SK-N-SH treated with all-trans-retinoic acid at 6 μM for 48 hours (cell line): ENCODE results near the gene UBE2U.

ENCODE experiments used
- ATAC-seq: fragments of 200-7000 bp; cut with Tn5 transposase; 3 replicates; pipeline ENCODE4 v1.9.1; 2020; ENCODE audit warnings: mild to moderate bottlenecking, moderate library complexity
- ARNTL ChIP-seq: fragments of 450-650 bp; formaldehyde crosslinking; IDR thresholded peaks from 2 replicates; pipeline ENCODE4 v1.5.0; 2020; ENCODE audit warnings: low read depth, mild to moderate bottlenecking, moderate library complexity, borderline replicate concordance
- BACH2 ChIP-seq: fragments of 250-450 bp; sonication (Bioruptor Pico); IDR thresholded peaks from 2 replicates; pipeline ENCODE4 v1.9.0; 2021; ENCODE audit warnings: mild to moderate bottlenecking, borderline replicate concordance
- CSDC2 ChIP-seq: fragments of 250-450 bp; sonication (Bioruptor Pico); IDR thresholded peaks from 2 replicates; pipeline ENCODE4 v1.5.0; 2020; ENCODE audit warnings: mild to moderate bottlenecking, moderate library complexity
- ESRRG ChIP-seq: fragments of 250-450 bp; sonication (Bioruptor Pico); IDR thresholded peaks from 2 replicates; pipeline ENCODE4 v1.6.1; 2021; ENCODE audit warnings: mild to moderate bottlenecking
- GLIS3 ChIP-seq: fragments of 250-450 bp; sonication (Bioruptor Pico); IDR thresholded peaks from 2 replicates; pipeline ENCODE4 v1.5.0; 2020; ENCODE audit warnings: mild to moderate bottlenecking, moderate library complexity
- ISL1 ChIP-seq: fragments of 250-450 bp; sonication (Bioruptor Pico); IDR thresholded peaks from 2 replicates; pipeline ENCODE4 v2.1.2; 2022; ENCODE audit warnings: mild to moderate bottlenecking, moderate library complexity
- RARB ChIP-seq: fragments of 250-450 bp; sonication (Bioruptor Pico); IDR thresholded peaks from 2 replicates; pipeline ENCODE4 v1.8.0; 2021; ENCODE audit warnings: mild to moderate bottlenecking, moderate library complexity
- SNAI2 ChIP-seq: fragments of 250-450 bp; sonication (Bioruptor Pico); IDR thresholded peaks from 2 replicates; pipeline ENCODE4 v1.5.0; 2020; ENCODE audit warnings: mild to moderate bottlenecking, moderate library complexity
- TCF4 ChIP-seq: fragments of 250-450 bp; sonication (Bioruptor Pico); IDR thresholded peaks from 2 replicates; pipeline ENCODE4 v1.8.0; 2021; ENCODE audit warnings: mild to moderate bottlenecking, moderate library complexity, borderline replicate concordance
- ZC3H10 ChIP-seq: fragments of 250-450 bp; sonication (Bioruptor Pico); IDR thresholded peaks from 2 replicates; pipeline ENCODE4 v1.5.1; 2021; ENCODE audit warnings: mild to moderate bottlenecking, moderate library complexity
- ZFP3 ChIP-seq: fragments of 250-450 bp; sonication (Bioruptor Pico); IDR thresholded peaks from 2 replicates; pipeline ENCODE4 v1.5.0; 2020; ENCODE audit warnings: mild to moderate bottlenecking, moderate library complexity
- ZFP30 ChIP-seq: fragments of 450-650 bp; formaldehyde crosslinking; IDR thresholded peaks from 2 replicates; pipeline ENCODE4 v1.5.0; 2022; ENCODE audit warnings: mild to moderate bottlenecking, moderate library complexity
- ZNF565 ChIP-seq: fragments of 450-650 bp; formaldehyde crosslinking; conservative IDR thresholded peaks from 2 replicates; pipeline ENCODE4 v1.5.0; 2020; ENCODE audit warnings: low read depth, mild to moderate bottlenecking, moderate library complexity
- ZNF70 ChIP-seq: fragments of 450-650 bp; formaldehyde crosslinking; IDR thresholded peaks from 2 replicates; pipeline ENCODE4 v1.5.0; 2020; ENCODE audit warnings: mild to moderate bottlenecking, moderate library complexity
- ZNF8 ChIP-seq: fragments of 450-650 bp; formaldehyde crosslinking; IDR thresholded peaks from 2 replicates; pipeline ENCODE4 v1.5.0; 2020; ENCODE audit warnings: mild to moderate bottlenecking, moderate library complexity
- TF ChIP-seq, protein P1 (sequence below): fragments of 250-450 bp; sonication (Bioruptor Pico); IDR thresholded peaks from 2 replicates; pipeline ENCODE4 v1.8.0; 2021; ENCODE audit warnings: low read depth, mild to moderate bottlenecking, moderate library complexity, borderline replicate concordance
- TF ChIP-seq, protein P2 (sequence below): fragments of 250-450 bp; sonication (Bioruptor Pico); IDR thresholded peaks from 2 replicates; pipeline ENCODE4 v1.5.1; 2021; ENCODE audit warnings: mild to moderate bottlenecking, moderate library complexity
- TF ChIP-seq, protein P3 (sequence below): fragments of 250-450 bp; sonication (Bioruptor Pico); IDR thresholded peaks from 2 replicates; pipeline ENCODE4 v1.5.1; 2020; ENCODE audit warnings: low read depth, mild to moderate bottlenecking, moderate library complexity
- TF ChIP-seq, protein P4 (sequence below): fragments of 250-450 bp; sonication (Bioruptor Pico); IDR thresholded peaks from 2 replicates; pipeline ENCODE4 v1.5.0; 2020; ENCODE audit warnings: mild to moderate bottlenecking, moderate library complexity

Gene UBE2U

DNA sequence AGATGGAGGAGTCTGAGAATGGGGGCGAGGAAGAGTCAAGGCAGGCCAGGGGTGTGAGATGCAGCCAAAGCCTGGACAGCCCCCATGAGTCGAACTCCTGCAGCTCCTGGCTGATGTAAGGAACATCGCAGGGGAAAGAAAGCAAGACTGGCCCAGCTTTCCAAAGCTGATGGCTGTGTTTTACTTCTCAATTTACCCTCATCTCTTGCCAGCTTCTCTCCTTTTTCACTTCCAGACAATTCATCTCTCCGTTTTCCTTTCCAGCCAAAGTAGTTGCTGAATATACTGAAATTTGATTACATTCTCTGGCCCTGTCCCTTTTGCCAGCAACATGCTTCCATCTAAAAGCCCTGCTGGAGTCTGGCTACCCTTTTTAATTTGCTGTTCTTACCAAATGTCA, 40.0 kb upstream of the UBE2U start:
- TF ChIP-seq ZFP3 (CRISPR knock-in tag), result no peak
- TF ChIP-seq, protein P1, sequence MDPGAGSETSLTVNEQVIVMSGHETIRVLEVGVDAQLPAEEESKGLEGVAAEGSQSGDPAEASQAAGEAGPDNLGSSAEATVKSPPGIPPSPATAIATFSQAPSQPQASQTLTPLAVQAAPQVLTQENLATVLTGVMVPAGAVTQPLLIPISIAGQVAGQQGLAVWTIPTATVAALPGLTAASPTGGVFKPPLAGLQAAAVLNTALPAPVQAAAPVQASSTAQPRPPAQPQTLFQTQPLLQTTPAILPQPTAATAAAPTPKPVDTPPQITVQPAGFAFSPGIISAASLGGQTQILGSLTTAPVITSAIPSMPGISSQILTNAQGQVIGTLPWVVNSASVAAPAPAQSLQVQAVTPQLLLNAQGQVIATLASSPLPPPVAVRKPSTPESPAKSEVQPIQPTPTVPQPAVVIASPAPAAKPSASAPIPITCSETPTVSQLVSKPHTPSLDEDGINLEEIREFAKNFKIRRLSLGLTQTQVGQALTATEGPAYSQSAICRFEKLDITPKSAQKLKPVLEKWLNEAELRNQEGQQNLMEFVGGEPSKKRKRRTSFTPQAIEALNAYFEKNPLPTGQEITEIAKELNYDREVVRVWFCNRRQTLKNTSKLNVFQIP (CRISPR knock-in tag), result no peak
- TF ChIP-seq, protein P2, sequence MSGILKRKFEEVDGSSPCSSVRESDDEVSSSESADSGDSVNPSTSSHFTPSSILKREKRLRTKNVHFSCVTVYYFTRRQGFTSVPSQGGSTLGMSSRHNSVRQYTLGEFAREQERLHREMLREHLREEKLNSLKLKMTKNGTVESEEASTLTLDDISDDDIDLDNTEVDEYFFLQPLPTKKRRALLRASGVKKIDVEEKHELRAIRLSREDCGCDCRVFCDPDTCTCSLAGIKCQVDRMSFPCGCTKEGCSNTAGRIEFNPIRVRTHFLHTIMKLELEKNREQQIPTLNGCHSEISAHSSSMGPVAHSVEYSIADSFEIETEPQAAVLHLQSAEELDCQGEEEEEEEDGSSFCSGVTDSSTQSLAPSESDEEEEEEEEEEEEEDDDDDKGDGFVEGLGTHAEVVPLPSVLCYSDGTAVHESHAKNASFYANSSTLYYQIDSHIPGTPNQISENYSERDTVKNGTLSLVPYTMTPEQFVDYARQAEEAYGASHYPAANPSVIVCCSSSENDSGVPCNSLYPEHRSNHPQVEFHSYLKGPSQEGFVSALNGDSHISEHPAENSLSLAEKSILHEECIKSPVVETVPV (CRISPR knock-in tag), result no peak
- TF ChIP-seq BACH2 (CRISPR knock-in tag), result no peak
- no peak for TF ChIP-seq RARB (CRISPR knock-in tag)
- no peak for TF ChIP-seq ZNF565
- no peak for TF ChIP-seq ESRRG (CRISPR knock-in tag)
- no peak for TF ChIP-seq ZFP30
- TF ChIP-seq SNAI2 (CRISPR knock-in tag), result no peak
- TF ChIP-seq, protein P3, sequence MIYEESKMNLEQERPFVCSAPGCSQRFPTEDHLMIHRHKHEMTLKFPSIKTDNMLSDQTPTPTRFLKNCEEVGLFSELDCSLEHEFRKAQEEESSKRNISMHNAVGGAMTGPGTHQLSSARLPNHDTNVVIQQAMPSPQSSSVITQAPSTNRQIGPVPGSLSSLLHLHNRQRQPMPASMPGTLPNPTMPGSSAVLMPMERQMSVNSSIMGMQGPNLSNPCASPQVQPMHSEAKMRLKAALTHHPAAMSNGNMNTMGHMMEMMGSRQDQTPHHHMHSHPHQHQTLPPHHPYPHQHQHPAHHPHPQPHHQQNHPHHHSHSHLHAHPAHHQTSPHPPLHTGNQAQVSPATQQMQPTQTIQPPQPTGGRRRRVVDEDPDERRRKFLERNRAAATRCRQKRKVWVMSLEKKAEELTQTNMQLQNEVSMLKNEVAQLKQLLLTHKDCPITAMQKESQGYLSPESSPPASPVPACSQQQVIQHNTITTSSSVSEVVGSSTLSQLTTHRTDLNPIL, result no peak
- no peak for TF ChIP-seq ZNF8 (CRISPR knock-in tag)
- no peak for TF ChIP-seq TCF4
- TF ChIP-seq ISL1 (CRISPR knock-in tag), result no peak
- peak; percentile 32 for ATAC-seq

DNA sequence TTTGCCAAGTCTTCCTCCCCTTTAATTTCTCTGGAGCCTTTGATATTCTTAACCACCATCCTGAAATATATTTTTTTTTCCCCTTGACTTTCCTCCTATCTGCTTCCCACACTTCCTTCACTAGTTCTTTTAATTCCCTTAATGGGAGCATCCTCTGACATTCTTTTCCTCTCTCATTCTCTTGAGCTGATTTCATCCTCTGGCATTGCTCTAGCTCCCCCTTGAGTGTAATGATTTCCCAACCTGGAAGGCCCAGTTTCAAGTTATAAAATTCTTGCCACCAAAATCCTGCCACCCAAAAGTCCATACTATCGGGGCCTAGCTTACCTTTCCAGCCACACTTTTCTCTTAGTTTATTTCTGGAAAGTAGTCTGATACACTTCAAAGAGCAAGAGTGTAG, 39.5 kb upstream of the UBE2U start:
- TF ChIP-seq TCF4 (no peak), ZNF70 (no peak), ZNF565 (no peak), ZC3H10 (no peak), ZNF8 (CRISPR knock-in tag) (no peak), GLIS3 (no peak), ZFP30 (no peak), ESRRG (CRISPR knock-in tag) (no peak)
- TF ChIP-seq, protein P1 (CRISPR knock-in tag), result no peak
- TF ChIP-seq, protein P4, sequence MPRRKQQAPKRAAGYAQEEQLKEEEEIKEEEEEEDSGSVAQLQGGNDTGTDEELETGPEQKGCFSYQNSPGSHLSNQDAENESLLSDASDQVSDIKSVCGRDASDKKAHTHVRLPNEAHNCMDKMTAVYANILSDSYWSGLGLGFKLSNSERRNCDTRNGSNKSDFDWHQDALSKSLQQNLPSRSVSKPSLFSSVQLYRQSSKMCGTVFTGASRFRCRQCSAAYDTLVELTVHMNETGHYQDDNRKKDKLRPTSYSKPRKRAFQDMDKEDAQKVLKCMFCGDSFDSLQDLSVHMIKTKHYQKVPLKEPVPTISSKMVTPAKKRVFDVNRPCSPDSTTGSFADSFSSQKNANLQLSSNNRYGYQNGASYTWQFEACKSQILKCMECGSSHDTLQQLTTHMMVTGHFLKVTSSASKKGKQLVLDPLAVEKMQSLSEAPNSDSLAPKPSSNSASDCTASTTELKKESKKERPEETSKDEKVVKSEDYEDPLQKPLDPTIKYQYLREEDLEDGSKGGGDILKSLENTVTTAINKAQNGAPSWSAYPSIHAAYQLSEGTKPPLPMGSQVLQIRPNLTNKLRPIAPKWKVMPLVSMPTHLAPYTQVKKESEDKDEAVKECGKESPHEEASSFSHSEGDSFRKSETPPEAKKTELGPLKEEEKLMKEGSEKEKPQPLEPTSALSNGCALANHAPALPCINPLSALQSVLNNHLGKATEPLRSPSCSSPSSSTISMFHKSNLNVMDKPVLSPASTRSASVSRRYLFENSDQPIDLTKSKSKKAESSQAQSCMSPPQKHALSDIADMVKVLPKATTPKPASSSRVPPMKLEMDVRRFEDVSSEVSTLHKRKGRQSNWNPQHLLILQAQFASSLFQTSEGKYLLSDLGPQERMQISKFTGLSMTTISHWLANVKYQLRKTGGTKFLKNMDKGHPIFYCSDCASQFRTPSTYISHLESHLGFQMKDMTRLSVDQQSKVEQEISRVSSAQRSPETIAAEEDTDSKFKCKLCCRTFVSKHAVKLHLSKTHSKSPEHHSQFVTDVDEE (CRISPR knock-in tag), result no peak
- TF ChIP-seq, protein P3, result no peak
- ATAC-seq, result peak; percentile 84

DNA sequence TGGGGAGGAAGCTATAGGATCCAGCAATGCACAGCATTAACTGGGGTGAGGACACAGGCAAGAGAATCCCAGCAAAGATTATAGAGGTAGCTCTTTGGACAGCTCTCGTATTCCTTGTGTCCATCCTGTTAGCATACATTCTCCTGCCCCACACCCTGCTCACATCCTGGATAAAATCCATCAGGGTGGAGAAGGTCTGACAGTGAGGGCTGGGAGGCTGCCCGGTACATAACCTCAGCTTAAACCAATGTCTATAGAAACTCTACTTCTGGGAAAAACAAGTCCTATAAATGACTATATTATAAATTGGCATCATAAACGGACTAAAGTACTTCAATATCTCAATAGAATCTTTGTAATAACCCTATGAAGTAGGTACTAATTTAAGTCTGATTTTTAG, 36.8 kb upstream of the UBE2U start:
- no peak for ATAC-seq
- TF ChIP-seq SNAI2 (CRISPR knock-in tag) (no peak), RARB (CRISPR knock-in tag) (no peak), ZFP3 (CRISPR knock-in tag) (no peak), ZFP30 (no peak), TCF4 (no peak), GLIS3 (no peak), ZNF565 (no peak), ARNTL (CRISPR knock-in tag) (no peak), CSDC2 (CRISPR knock-in tag) (no peak), ZNF8 (CRISPR knock-in tag) (no peak), ESRRG (CRISPR knock-in tag) (no peak)
- TF ChIP-seq, protein P1 (CRISPR knock-in tag), result no peak
- TF ChIP-seq, protein P4 (CRISPR knock-in tag), result no peak
- TF ChIP-seq, protein P2 (CRISPR knock-in tag), result no peak
- TF ChIP-seq, all 23 proteins: peak for 0
